Spleen (tissue), 7 donors: ENCODE data around the gene APOC1.
"Not testable (repeated sequence)": the region's sequence is repeated elsewhere in the genome, so short reads cannot be mapped to it uniquely, and the experiment has no call there.

Experiments
- CTCF ChIP-seq, 11 experiments: fragments of 200-600 bp in 7 of 11; fragments of 450-650 bp in 4 of 11; sonication (generic) in 4 of 11; IDR thresholded peaks in 8 of 11; conservative IDR thresholded peaks in 3 of 11; 1 replicate in 7 of 11; 2 replicates in 4 of 11; pipeline versions ENCODE4 v1.4.0 to v1.8.0; 2016 to 2021; ENCODE audit warnings: antibody characterized with exemption in 11 of 11, inconsistent platforms in 4 of 11, mild to moderate bottlenecking in 1 of 11
- POLR2A ChIP-seq, 3 donors: fragments of 450-650 bp; IDR thresholded peaks; one replicate each; pipeline ENCODE4 v1.5.1; 2017; ENCODE audit warnings: antibody characterized with exemption in 3 of 3, mild to moderate bottlenecking in 1 of 3
- POLR2AphosphoS5 ChIP-seq, 3 donors: sonication (generic); formaldehyde crosslinking; IDR thresholded peaks; one replicate each; pipeline ENCODE4 v1.5.1; 2017; ENCODE audit warnings: antibody characterized with exemption in 3 of 3
- donor health status: DM: no; HTN: no; CAD: no; lungs with moderate emphysema.
- donor health status: DM: no; HTN: no; CAD: no.
- donor health status: DM: no; HTN: no; CAD: no.

DNA sequence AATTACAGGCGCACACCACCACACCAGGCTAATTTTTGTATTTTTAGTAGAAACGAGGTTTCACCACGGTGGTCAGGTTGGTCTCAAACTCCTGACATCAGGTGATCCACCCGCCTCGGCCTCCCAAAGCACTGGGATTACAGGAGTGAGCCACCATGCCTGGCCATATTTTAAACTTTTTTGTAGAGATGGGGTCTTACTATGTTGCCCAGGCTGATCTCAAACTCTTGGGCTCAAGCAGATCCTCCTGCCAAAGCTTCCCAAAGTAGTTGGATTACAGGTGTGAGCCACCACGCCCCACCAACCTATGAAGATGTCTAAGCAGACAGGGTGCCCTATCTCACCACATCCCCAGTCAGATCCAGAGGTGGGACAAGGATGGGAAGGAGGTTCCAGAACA is 2.5 kb upstream of the APOC1 start:
- TF ChIP-seq CTCF (IDR thresholded peaks at IDR 0.05 in 8 of 11, conservative IDR thresholded peaks at IDR 0.05 in 3 of 11); POLR2A (IDR thresholded peaks at IDR 0.05); POLR2AphosphoS5 (IDR thresholded peaks at IDR 0.05): not testable (repeated sequence)
